Upper lobe of left lung (tissue), 4 donors: Measurements from ENCODE around the gene MPDZ.

Experiments used
- CTCF ChIP-seq, 6 experiments: fragments of 450-650 bp in 4 of 6; fragments of 200-600 bp in 2 of 6; sonication (generic) in 2 of 6; IDR thresholded peaks; one replicate each; pipeline ENCODE4 v1.5.1; 2016 to 2019; ENCODE audit warnings: antibody characterized with exemption in 6 of 6
- EP300 ChIP-seq, 4 donors: sonication (generic); formaldehyde crosslinking; IDR thresholded peaks; one replicate each; pipeline ENCODE4 v1.5.1; 2017; ENCODE audit warnings: antibody characterized with exemption in 4 of 4, control low read depth in 2 of 4
- POLR2A ChIP-seq, 4 donors: fragments of 450-650 bp; IDR thresholded peaks; one replicate each; pipeline ENCODE4 v1.5.1; 2016 to 2017; ENCODE audit warnings: antibody characterized with exemption in 4 of 4, mild to moderate bottlenecking in 2 of 4
- POLR2AphosphoS5 ChIP-seq, 2 donors: sonication (generic); formaldehyde crosslinking; IDR thresholded peaks; one replicate each; pipeline ENCODE4 v1.5.1; 2017; ENCODE audit warnings: antibody characterized with exemption in 2 of 2

GRCh38 chr9:13241283-13241682 lies 38.2 kb downstream of the MPDZ start:
- TF ChIP-seq CTCF (IDR thresholded peaks at IDR 0.05) (no peak), POLR2AphosphoS5 (IDR thresholded peaks at IDR 0.05) (no peak), EP300 (IDR thresholded peaks at IDR 0.05) (no peak), POLR2A (IDR thresholded peaks at IDR 0.05) (no peak)
